WTC11 (cell line): ENCODE results near the gene CD320. TPM values are rescaled to one million over a fixed set of nuclear protein-coding genes. Genes with fewer than 3 reads are reported as not detected.

Source experiments
- ATAC-seq: fragments of 200-7000 bp; cut with Tn5 transposase; 2 replicates; pipeline ENCODE4 v1.10.0; 2021; ENCODE audit warnings: mild to moderate bottlenecking, moderate library complexity
- CTCF ChIA-PET: fragments of 300-600 bp; sonication (Branson Sonifier 250); formaldehyde crosslinking; loops from one replicate; lab custom pipeline; 2021; ENCODE audit warnings: antibody characterized with exemption; lab: Charles Lee
- POLR2A ChIA-PET: fragments of 350-600 bp; sonication (Branson Sonifier 250); formaldehyde crosslinking; loops from one replicate; lab custom pipeline; 2021; ENCODE audit warnings: antibody characterized with exemption; lab: Charles Lee
- DNase-seq: peaks from one replicate; pipeline ENCODE4 v3.0.0; 2021; ENCODE audit warnings: low spot score
- H3K27ac Mint-ChIP-seq: 2 replicates; pipeline ENCODE4 v1.8.0; 2021; ENCODE audit warnings: mixed read lengths
- H3K27me3 Mint-ChIP-seq: 2 replicates; pipeline ENCODE4 v1.8.0; 2021; ENCODE audit warnings: low read depth, mild to moderate bottlenecking, moderate library complexity, mixed read lengths
- H3K36me3 Mint-ChIP-seq: 2 replicates; pipeline ENCODE4 v1.8.0; 2021; ENCODE audit warnings: mixed read lengths
- H3K4me1 Mint-ChIP-seq: 2 replicates; pipeline ENCODE4 v1.8.0; 2022; ENCODE audit warnings: mixed read lengths
- H3K4me3 Mint-ChIP-seq: 2 replicates; pipeline ENCODE4 v1.8.0; 2021; ENCODE audit warnings: mild to moderate bottlenecking, moderate library complexity, mixed read lengths
- H3K9me3 Mint-ChIP-seq: 2 replicates; pipeline ENCODE4 v1.8.0; 2021; ENCODE audit warnings: mixed read lengths
- CREM ChIP-seq: sonication (generic); formaldehyde crosslinking; IDR thresholded peaks from 2 replicates; pipeline ENCODE4 v1.8.1; 2022; ENCODE audit warnings: mild to moderate bottlenecking, missing genetic modification reagents, moderate library complexity
- GABPB1 ChIP-seq: sonication (generic); formaldehyde crosslinking; IDR thresholded peaks from 2 replicates; pipeline ENCODE4 v1.8.1; 2023; ENCODE audit warnings: mild to moderate bottlenecking, missing genetic modification reagents
- HMGA2 ChIP-seq: fragments of 250-450 bp; sonication (Bioruptor Pico); IDR thresholded peaks from 2 replicates; pipeline ENCODE4 v1.4.0; 2021; ENCODE audit warnings: mild to moderate bottlenecking, moderate library complexity
- JUN ChIP-seq: sonication (generic); formaldehyde crosslinking; IDR thresholded peaks from 2 replicates; pipeline ENCODE4 v1.8.0; 2023; ENCODE audit warnings: mild to moderate bottlenecking, missing genetic modification reagents
- NFE2L1 ChIP-seq: sonication (generic); formaldehyde crosslinking; IDR thresholded peaks from 2 replicates; pipeline ENCODE4 v1.8.1; 2023; ENCODE audit warnings: missing genetic modification reagents
- NR2C2 ChIP-seq: sonication (generic); formaldehyde crosslinking; IDR thresholded peaks from 2 replicates; pipeline ENCODE4 v1.8.0; 2022; ENCODE audit warnings: mild to moderate bottlenecking, missing genetic modification reagents
- PRRX2 ChIP-seq: fragments of 250-450 bp; sonication (Bioruptor Pico); IDR thresholded peaks from 2 replicates; pipeline ENCODE4 v1.8.0; 2021; ENCODE audit warnings: mild to moderate bottlenecking
- SMAD3 ChIP-seq: sonication (generic); formaldehyde crosslinking; IDR thresholded peaks from 2 replicates; pipeline ENCODE4 v1.8.0; 2022; ENCODE audit warnings: missing genetic modification reagents, mild to moderate bottlenecking, borderline replicate concordance
- SOX15 ChIP-seq: fragments of 250-450 bp; sonication (Bioruptor Pico); IDR thresholded peaks from 2 replicates; pipeline ENCODE4 v1.9.0; 2021; ENCODE audit warnings: mild to moderate bottlenecking
- TCF7 ChIP-seq: sonication (generic); formaldehyde crosslinking; IDR thresholded peaks from 2 replicates; pipeline ENCODE4 v1.8.0; 2022; ENCODE audit warnings: mild to moderate bottlenecking, low read depth, missing genetic modification reagents, moderate library complexity
- ZBTB21 ChIP-seq: sonication (generic); formaldehyde crosslinking; IDR thresholded peaks from 2 replicates; pipeline ENCODE4 v1.8.1; 2023; ENCODE audit warnings: mild to moderate bottlenecking, missing genetic modification reagents, borderline replicate concordance
- ZNF121 ChIP-seq: sonication (generic); formaldehyde crosslinking; IDR thresholded peaks from 2 replicates; pipeline ENCODE4 v1.8.0; 2023; ENCODE audit warnings: missing genetic modification reagents
- ZNF416 ChIP-seq: fragments of 250-450 bp; sonication (Bioruptor Pico); IDR thresholded peaks from 2 replicates; pipeline ENCODE4 v1.9.0; 2021; ENCODE audit warnings: mild to moderate bottlenecking, inconsistent platforms
- total RNA-seq: library from RNA; stranded (reverse); gene quantifications from 3 replicates; pipeline ENCODE4 v1.2.3, GENCODE V29; 2021
- TF ChIP-seq, protein P1 (sequence below): sonication (generic); formaldehyde crosslinking; IDR thresholded peaks from 2 replicates; pipeline ENCODE4 v1.8.0; 2022; ENCODE audit warnings: mild to moderate bottlenecking, missing genetic modification reagents
- TF ChIP-seq, protein P2 (sequence below): sonication (generic); formaldehyde crosslinking; conservative IDR thresholded peaks from 2 replicates; pipeline ENCODE4 v1.8.1; 2023; ENCODE audit warnings: mild to moderate bottlenecking, low read depth, missing genetic modification reagents, moderate library complexity
- TF ChIP-seq, protein P3 (sequence below): fragments of 250-450 bp; sonication (Bioruptor Pico); IDR thresholded peaks from 2 replicates; pipeline ENCODE4 v1.9.0; 2021; ENCODE audit warnings: mild to moderate bottlenecking
- TF ChIP-seq, protein P4 (sequence below): sonication (generic); formaldehyde crosslinking; IDR thresholded peaks from 2 replicates; pipeline ENCODE4 v1.8.1; 2023; ENCODE audit warnings: mild to moderate bottlenecking, missing genetic modification reagents, moderate library complexity
- TF ChIP-seq, protein P5 (sequence below): fragments of 250-450 bp; sonication (Bioruptor Pico); conservative IDR thresholded peaks from 2 replicates; pipeline ENCODE4 v1.9.0; 2021; ENCODE audit warnings: mild to moderate bottlenecking
- TF ChIP-seq, protein P6 (sequence below): sonication (generic); formaldehyde crosslinking; IDR thresholded peaks from 2 replicates; pipeline ENCODE4 v1.8.1; 2023; ENCODE audit warnings: mild to moderate bottlenecking, missing genetic modification reagents, borderline replicate concordance
- TF ChIP-seq, protein P7 (sequence below): fragments of 250-450 bp; sonication (Bioruptor Pico); IDR thresholded peaks from 2 replicates; pipeline ENCODE4 v1.9.0; 2021; ENCODE audit warnings: mild to moderate bottlenecking, borderline replicate concordance

Gene CD320
- total RNA-seq, 1 experiment from 2014 or later = 107 TPM

DNA sequence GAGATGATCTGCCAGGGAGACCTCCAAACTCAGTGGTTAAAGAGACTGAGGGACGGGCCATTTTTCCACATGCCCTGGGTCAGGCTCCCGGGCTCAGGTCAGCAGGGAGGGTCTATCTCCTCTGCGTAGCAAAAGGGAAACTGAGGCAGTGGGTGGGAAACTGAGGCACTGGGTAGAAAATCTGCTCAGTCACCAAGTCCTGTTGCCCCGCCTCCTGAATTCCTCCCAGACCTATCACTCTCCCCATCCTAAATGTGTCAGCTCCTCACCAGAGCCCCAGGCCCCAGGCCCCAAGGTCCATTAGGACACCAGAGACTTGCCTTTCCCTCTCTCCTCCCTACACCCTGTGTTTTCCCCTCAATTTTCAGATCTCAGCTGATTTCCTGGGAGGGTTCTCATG is 2.4 kb downstream of the CD320 start (continued):
- TF ChIP-seq HMGA2 (CRISPR knock-in tag) = no peak
- no peak for TF ChIP-seq TCF7 (CRISPR knock-in tag)
- TF ChIP-seq, protein P1, sequence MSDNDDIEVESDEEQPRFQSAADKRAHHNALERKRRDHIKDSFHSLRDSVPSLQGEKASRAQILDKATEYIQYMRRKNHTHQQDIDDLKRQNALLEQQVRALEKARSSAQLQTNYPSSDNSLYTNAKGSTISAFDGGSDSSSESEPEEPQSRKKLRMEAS (CRISPR knock-in tag) = no peak
- no peak for TF ChIP-seq NR2C2
- TF ChIP-seq, protein P2, sequence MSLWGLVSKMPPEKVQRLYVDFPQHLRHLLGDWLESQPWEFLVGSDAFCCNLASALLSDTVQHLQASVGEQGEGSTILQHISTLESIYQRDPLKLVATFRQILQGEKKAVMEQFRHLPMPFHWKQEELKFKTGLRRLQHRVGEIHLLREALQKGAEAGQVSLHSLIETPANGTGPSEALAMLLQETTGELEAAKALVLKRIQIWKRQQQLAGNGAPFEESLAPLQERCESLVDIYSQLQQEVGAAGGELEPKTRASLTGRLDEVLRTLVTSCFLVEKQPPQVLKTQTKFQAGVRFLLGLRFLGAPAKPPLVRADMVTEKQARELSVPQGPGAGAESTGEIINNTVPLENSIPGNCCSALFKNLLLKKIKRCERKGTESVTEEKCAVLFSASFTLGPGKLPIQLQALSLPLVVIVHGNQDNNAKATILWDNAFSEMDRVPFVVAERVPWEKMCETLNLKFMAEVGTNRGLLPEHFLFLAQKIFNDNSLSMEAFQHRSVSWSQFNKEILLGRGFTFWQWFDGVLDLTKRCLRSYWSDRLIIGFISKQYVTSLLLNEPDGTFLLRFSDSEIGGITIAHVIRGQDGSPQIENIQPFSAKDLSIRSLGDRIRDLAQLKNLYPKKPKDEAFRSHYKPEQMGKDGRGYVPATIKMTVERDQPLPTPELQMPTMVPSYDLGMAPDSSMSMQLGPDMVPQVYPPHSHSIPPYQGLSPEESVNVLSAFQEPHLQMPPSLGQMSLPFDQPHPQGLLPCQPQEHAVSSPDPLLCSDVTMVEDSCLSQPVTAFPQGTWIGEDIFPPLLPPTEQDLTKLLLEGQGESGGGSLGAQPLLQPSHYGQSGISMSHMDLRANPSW (CRISPR knock-in tag) = no peak
- TF ChIP-seq, protein P3, sequence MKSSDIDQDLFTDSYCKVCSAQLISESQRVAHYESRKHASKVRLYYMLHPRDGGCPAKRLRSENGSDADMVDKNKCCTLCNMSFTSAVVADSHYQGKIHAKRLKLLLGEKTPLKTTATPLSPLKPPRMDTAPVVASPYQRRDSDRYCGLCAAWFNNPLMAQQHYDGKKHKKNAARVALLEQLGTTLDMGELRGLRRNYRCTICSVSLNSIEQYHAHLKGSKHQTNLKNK (CRISPR knock-in tag) = no peak
- TF ChIP-seq ZBTB21 = no peak
- TF ChIP-seq ZNF121 (CRISPR knock-in tag) = no peak
- TF ChIP-seq JUN (CRISPR knock-in tag) = no peak
- TF ChIP-seq, protein P4, sequence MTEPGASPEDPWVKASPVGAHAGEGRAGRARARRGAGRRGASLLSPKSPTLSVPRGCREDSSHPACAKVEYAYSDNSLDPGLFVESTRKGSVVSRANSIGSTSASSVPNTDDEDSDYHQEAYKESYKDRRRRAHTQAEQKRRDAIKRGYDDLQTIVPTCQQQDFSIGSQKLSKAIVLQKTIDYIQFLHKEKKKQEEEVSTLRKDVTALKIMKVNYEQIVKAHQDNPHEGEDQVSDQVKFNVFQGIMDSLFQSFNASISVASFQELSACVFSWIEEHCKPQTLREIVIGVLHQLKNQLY = no peak

DNA sequence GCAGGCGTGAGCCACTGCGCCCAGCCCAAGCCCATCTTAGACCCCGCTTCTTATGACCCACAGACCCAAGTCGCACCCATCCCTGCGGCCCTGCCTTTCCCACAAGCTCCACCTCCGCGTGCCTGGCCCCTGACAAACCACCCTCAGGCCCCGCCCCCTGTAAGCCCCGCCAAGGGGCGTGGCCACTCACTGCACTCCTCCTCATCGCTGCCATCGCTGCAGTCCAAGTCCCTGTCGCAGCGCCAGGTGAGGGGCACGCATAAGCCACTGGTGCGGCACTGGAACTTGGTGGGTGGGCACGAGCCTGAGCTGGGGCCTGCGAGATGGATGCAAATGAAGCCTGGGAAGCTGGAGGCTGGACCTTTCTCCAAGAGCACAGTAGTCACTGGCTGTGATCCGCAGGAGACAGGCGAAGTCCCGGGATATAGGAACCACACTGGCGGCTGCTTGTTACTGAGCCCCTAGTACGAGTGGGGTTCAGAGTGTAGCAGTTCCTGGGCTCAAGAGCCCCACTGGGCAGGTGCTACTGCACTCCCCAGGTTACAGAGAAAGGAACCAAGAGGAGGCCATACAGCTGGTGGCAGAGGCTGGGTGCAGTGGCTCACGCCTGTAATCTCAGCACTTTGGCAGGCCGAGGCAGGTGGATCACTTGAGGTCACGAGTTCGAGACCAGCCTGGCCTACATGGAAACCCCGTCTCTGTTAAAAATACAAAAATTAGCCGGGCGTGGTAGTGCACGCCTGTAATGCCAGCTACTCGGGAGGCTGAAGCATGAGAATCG is 3.1 kb downstream of the CD320 start:
- Mint-ChIP-seq H3K36me3 (peaks cover 18% of the 10 kb centered on the region), H3K9me3 (no peaks in the 10 kb centered on the region), H3K4me3 (no peak overlapping the region; the same call in 1 of the 2 replicates), H3K4me1 (peaks cover 33% of the 10 kb centered on the region), H3K27ac (peak overlapping the region; percentile 78), H3K27me3 (no peaks in the 10 kb centered on the region)
- CTCF ChIA-PET = interaction anchor here (0.5 to 3.8 kb wide), 6 partner anchors 12 to 281 kb away, joined by 3 to 18 read pairs (median 3); no protein-coding TSS in a partner anchor
- POLR2A ChIA-PET = no interaction called here
- ATAC-seq (peak; percentile 77), DNase-seq (peak; percentile 90)
- TF ChIP-seq CREM (CRISPR knock-in tag) = no peak
- TF ChIP-seq, protein P5, sequence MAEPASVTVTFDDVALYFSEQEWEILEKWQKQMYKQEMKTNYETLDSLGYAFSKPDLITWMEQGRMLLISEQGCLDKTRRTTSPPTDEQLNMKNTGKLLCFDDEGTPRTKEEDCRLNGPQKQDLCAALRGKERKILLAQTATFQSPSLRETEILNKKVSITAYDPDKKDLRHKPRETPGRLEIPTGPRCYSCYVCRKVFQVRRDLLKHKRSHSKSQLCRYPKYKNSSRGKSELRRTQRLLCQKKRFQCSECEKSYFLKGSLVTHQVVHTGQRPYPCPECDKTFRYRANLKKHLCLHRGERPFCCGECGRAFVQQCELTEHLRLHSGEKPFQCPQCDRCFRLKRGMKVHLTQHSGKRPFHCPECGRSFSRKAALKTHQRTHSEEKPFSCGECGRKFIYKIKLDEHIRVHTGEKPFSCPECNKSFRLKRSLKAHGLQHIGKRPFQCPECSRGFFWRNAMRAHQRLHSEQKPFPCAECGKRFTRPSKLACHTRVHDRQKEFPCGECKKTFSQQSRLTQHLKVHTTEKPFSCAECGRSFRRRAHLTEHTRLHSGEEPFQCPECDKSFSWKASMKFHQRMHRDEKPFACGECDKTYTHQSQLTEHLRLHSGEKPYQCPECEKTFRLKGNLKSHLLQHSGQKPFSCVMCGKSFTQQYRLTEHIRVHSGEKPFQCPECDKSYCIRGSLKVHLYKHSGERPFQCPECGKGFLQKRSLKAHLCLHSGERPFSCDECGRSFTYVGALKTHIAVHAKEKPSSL (CRISPR knock-in tag) = no peak
- no peak for TF ChIP-seq PRRX2 (CRISPR knock-in tag)
- no peak for TF ChIP-seq GABPB1
- no peak for TF ChIP-seq ZBTB21
- TF ChIP-seq SOX15 (CRISPR knock-in tag) = no peak
- TF ChIP-seq, protein P6, sequence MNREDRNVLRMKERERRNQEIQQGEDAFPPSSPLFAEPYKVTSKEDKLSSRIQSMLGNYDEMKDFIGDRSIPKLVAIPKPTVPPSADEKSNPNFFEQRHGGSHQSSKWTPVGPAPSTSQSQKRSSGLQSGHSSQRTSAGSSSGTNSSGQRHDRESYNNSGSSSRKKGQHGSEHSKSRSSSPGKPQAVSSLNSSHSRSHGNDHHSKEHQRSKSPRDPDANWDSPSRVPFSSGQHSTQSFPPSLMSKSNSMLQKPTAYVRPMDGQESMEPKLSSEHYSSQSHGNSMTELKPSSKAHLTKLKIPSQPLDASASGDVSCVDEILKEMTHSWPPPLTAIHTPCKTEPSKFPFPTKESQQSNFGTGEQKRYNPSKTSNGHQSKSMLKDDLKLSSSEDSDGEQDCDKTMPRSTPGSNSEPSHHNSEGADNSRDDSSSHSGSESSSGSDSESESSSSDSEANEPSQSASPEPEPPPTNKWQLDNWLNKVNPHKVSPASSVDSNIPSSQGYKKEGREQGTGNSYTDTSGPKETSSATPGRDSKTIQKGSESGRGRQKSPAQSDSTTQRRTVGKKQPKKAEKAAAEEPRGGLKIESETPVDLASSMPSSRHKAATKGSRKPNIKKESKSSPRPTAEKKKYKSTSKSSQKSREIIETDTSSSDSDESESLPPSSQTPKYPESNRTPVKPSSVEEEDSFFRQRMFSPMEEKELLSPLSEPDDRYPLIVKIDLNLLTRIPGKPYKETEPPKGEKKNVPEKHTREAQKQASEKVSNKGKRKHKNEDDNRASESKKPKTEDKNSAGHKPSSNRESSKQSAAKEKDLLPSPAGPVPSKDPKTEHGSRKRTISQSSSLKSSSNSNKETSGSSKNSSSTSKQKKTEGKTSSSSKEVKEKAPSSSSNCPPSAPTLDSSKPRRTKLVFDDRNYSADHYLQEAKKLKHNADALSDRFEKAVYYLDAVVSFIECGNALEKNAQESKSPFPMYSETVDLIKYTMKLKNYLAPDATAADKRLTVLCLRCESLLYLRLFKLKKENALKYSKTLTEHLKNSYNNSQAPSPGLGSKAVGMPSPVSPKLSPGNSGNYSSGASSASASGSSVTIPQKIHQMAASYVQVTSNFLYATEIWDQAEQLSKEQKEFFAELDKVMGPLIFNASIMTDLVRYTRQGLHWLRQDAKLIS = no peak
- TF ChIP-seq, protein P7, sequence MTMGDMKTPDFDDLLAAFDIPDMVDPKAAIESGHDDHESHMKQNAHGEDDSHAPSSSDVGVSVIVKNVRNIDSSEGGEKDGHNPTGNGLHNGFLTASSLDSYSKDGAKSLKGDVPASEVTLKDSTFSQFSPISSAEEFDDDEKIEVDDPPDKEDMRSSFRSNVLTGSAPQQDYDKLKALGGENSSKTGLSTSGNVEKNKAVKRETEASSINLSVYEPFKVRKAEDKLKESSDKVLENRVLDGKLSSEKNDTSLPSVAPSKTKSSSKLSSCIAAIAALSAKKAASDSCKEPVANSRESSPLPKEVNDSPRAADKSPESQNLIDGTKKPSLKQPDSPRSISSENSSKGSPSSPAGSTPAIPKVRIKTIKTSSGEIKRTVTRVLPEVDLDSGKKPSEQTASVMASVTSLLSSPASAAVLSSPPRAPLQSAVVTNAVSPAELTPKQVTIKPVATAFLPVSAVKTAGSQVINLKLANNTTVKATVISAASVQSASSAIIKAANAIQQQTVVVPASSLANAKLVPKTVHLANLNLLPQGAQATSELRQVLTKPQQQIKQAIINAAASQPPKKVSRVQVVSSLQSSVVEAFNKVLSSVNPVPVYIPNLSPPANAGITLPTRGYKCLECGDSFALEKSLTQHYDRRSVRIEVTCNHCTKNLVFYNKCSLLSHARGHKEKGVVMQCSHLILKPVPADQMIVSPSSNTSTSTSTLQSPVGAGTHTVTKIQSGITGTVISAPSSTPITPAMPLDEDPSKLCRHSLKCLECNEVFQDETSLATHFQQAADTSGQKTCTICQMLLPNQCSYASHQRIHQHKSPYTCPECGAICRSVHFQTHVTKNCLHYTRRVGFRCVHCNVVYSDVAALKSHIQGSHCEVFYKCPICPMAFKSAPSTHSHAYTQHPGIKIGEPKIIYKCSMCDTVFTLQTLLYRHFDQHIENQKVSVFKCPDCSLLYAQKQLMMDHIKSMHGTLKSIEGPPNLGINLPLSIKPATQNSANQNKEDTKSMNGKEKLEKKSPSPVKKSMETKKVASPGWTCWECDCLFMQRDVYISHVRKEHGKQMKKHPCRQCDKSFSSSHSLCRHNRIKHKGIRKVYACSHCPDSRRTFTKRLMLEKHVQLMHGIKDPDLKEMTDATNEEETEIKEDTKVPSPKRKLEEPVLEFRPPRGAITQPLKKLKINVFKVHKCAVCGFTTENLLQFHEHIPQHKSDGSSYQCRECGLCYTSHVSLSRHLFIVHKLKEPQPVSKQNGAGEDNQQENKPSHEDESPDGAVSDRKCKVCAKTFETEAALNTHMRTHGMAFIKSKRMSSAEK (CRISPR knock-in tag) = no peak
- no peak for TF ChIP-seq ZNF416 (CRISPR knock-in tag)
- no peak for TF ChIP-seq NFE2L1 (CRISPR knock-in tag)
- TF ChIP-seq SMAD3 (CRISPR knock-in tag) = 0 out of 2 replicates have a peak, but pooled peaks have one; percentile 12
